Measurements from ENCODE around the gene PRPS2.

The PRPS2 gene

GRCh38 chrX:12867685-12868084 is 76.5 kb downstream of the PRPS2 start:
- Histone ChIP-seq H3K4me3 (no peak overlapping the region), H3K27ac (no peak overlapping the region)
- TF ChIP-seq, protein P1, sequence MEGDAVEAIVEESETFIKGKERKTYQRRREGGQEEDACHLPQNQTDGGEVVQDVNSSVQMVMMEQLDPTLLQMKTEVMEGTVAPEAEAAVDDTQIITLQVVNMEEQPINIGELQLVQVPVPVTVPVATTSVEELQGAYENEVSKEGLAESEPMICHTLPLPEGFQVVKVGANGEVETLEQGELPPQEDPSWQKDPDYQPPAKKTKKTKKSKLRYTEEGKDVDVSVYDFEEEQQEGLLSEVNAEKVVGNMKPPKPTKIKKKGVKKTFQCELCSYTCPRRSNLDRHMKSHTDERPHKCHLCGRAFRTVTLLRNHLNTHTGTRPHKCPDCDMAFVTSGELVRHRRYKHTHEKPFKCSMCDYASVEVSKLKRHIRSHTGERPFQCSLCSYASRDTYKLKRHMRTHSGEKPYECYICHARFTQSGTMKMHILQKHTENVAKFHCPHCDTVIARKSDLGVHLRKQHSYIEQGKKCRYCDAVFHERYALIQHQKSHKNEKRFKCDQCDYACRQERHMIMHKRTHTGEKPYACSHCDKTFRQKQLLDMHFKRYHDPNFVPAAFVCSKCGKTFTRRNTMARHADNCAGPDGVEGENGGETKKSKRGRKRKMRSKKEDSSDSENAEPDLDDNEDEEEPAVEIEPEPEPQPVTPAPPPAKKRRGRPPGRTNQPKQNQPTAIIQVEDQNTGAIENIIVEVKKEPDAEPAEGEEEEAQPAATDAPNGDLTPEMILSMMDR (IDR thresholded peaks at IDR 0.05): no peak
- DNase-seq (ENCODE audit: low spot score): no peak

- TF ChIP-seq, protein P1 (IDR thresholded peaks at IDR 0.05): no peak
- no peak for DNase-seq (ENCODE audit: low spot score)
- Histone ChIP-seq H3K27ac (peak overlapping the region in 1 of 2 donors; percentile 13), H3K4me3 (no peak overlapping the region)
Observed at GRCh38 chrX:12868747-12869146, 77.5 kb downstream of the PRPS2 start.

GRCh38 chrX:12871257-12871656 is 80.0 kb downstream of the PRPS2 start:
- Histone ChIP-seq H3K27ac (no peak overlapping the region), H3K4me3 (no peak overlapping the region)
- TF ChIP-seq, protein P1 (IDR thresholded peaks at IDR 0.05): no peak
- DNase-seq (ENCODE audit: low spot score): no peak

GRCh38 chrX:12872741-12873140 is 81.5 kb downstream of the PRPS2 start:
- Histone ChIP-seq H3K27ac (no peak overlapping the region), H3K4me3 (no peak overlapping the region)
- TF ChIP-seq, protein P1 (IDR thresholded peaks at IDR 0.05): no peak
- DNase-seq (ENCODE audit: low spot score): no peak

Measured in coronary artery (tissue), 2 donors.